Measurements from ENCODE around the gene SLC17A7. TPM values are rescaled to one million over a fixed set of nuclear protein-coding genes. Genes with fewer than 3 reads are reported as not detected.

The SLC17A7 gene
- total and polyA plus RNA-seq, 2 of the 4 experiments (the other 2 are of a cell fraction) = 0.03 TPM; not detected in 1

- no peak overlapping the region for H2AK5ac ChIP-seq (ENCODE audit: low read depth, low read length)
- no peak overlapping the region for H4K8ac ChIP-seq (ENCODE audit: low read depth in 2 of 2, low read length in 2 of 2)
- no peak overlapping the region for H2BK20ac ChIP-seq (ENCODE audit: low read depth, low read length)
- WGBS, 2 experiments (ENCODE audit: extremely low coverage in 2 of 2, insufficient read length in 1 of 2) = 20% methylated on average over 1 of the region's 7 CpGs; no CpG with 5 or more reads in 1 of the 2 experiments
- no peak overlapping the region for H3K4me3 ChIP-seq (ENCODE audit: insufficient read depth, low read depth, low read length)
- no peak overlapping the region for H3K18ac ChIP-seq (ENCODE audit: low read depth, low read length)
- no peak overlapping the region for H3K23ac ChIP-seq (ENCODE audit: low read depth, low read length)
- H2BK15ac ChIP-seq (ENCODE audit: low read depth, low read length) = no peak overlapping the region
- no peaks in the 10 kb centered on the region for H3K79me1 ChIP-seq (ENCODE audit: low read depth in 1 of 2, low read length in 2 of 2)
- no peaks in the 10 kb centered on the region for H3K36me3 ChIP-seq (ENCODE audit: control insufficient read depth, insufficient read depth, low read length)
- H4K5ac ChIP-seq (ENCODE audit: low read depth, low read length) = no peak overlapping the region
- ATAC-seq (ENCODE audit: low read depth) (no peak), DNase-seq (no peak)
- H4K20me1 ChIP-seq (ENCODE audit: insufficient read depth, low read length) = no peaks in the 10 kb centered on the region
- in situ Hi-C loops (cut with MboI; ENCODE audit: low sequenced_read_pairs) = no loop called here
- no peak overlapping the region for H2BK5ac ChIP-seq (ENCODE audit: low read depth, low read length, poor library complexity, severe bottlenecking)
- intact Hi-C loops (cut with micrococcal nuclease) = no loop called here
- no peaks in the 10 kb centered on the region for H3K9me1 ChIP-seq (ENCODE audit: insufficient read depth, low read length)
- no peak overlapping the region for H4K91ac ChIP-seq (ENCODE audit: insufficient read depth, low read depth, low read length)
- no peak overlapping the region for H2BK120ac ChIP-seq (ENCODE audit: low read depth, low read length)
- no peak overlapping the region for H3K14ac ChIP-seq (replicated peaks; ENCODE audit: low read depth, low read length)
- no TSS peak for BruUV-seq (replicated peaks)
- no peak overlapping the region for H3K27ac ChIP-seq (ENCODE audit: insufficient read depth, low read length)
- no peak overlapping the region for H3K9ac ChIP-seq (ENCODE audit: low read depth, low read length)
- no peak overlapping the region for H3K4me2 ChIP-seq (ENCODE audit: low read depth, low read length)
- no peaks in the 10 kb centered on the region; the same call in 1 of the 2 replicates for H3K4me1 ChIP-seq (ENCODE audit: control insufficient read depth, insufficient read depth, low read length)
- no peak overlapping the region for H2AFZ ChIP-seq (replicated peaks; ENCODE audit: low read length, poor library complexity)
- dilution Hi-C loops (cut with HindIII; ENCODE audit: low sequenced_read_pairs, unreplicated experiment) = no loop called here
- H3K9me3 ChIP-seq (ENCODE audit: control insufficient read depth, insufficient read depth, low read length) = no peaks in the 10 kb centered on the region
- POLR2A ChIA-PET (ENCODE audit: unreplicated experiment) = no interaction called here
- no peak overlapping the region for H3K56ac ChIP-seq (ENCODE audit: extremely low read depth, insufficient read depth, low read length)
- CTCF ChIA-PET = no interaction called here
- no peak overlapping the region for H3K4ac ChIP-seq (ENCODE audit: low read depth, low read length)
- TF ChIP-seq RCOR1 (IDR thresholded peaks at IDR 0.05; ENCODE audit: insufficient replicate concordance, low read length) (no peak), POLR2A (IDR thresholded peaks at IDR 0.05; ENCODE audit: low read depth, low read length) (no peak), CHD1 (IDR thresholded peaks at IDR 0.05; ENCODE audit: low read depth, low read length) (no peak), CEBPB (IDR thresholded peaks at IDR 0.05; ENCODE audit: low read depth, low read length) (no peak), RAD21 (IDR thresholded peaks at IDR 0.05; ENCODE audit: low read length) (no peak), MAZ (IDR thresholded peaks at IDR 0.05; ENCODE audit: borderline replicate concordance, low read depth, low read length) (no peak), USF2 (IDR thresholded peaks at IDR 0.05; ENCODE audit: low read depth, low read length) (no peak), ELK1 (IDR thresholded peaks at IDR 0.05; ENCODE audit: borderline replicate concordance, low read depth, low read length) (no peak), RFX5 (IDR thresholded peaks at IDR 0.05; ENCODE audit: low read depth, low read length) (no peak)
- peaks cover 80% of the 10 kb centered on the region for H3K27me3 ChIP-seq (ENCODE audit: control insufficient read depth, insufficient read depth, low read length)
- no peak overlapping the region for H2AK9ac ChIP-seq (replicated peaks; ENCODE audit: low read depth, low read length, poor library complexity)
Measured at GRCh38 chr19:49417088-49417487, 24.2 kb downstream of the SLC17A7 start.

All from IMR-90 (cell line).